HG03139 (cell line): Measurements from ENCODE around the gene PCGF3.
"Not testable (repeated sequence)": the region's sequence is repeated elsewhere in the genome, so short reads cannot be mapped to it uniquely, and the experiment has no call there.

Experiments
- ATAC-seq: cut with Tn5 transposase; IDR thresholded peaks from one replicate; pipeline ENCODE4 v1.9.1; 2021; ENCODE audit not compliant: unreplicated experiment

Gene PCGF3

GRCh38 chr4:703336-704197 lies 2.1 kb upstream of the PCGF3 start:
- no peak for ATAC-seq

GRCh38 chr4:704198-704891 lies 1.3 kb upstream of the PCGF3 start:
- no peak for ATAC-seq

GRCh38 chr4:704971-705277 lies 708 bp upstream of the PCGF3 start:
- no peak for ATAC-seq

- ATAC-seq, result not testable (repeated sequence)
Measured at GRCh38 chr4:706083-706633, 526 bp downstream of the PCGF3 start.

GRCh38 chr4:706834-707598 lies 1.4 kb downstream of the PCGF3 start:
- no peak for ATAC-seq

GRCh38 chr4:707929-708630 lies 2.4 kb downstream of the PCGF3 start:
- ATAC-seq, result no peak

- no peak for ATAC-seq
Measured at GRCh38 chr4:708631-708933, 3.0 kb downstream of the PCGF3 start.

GRCh38 chr4:709348-709747 lies 3.7 kb downstream of the PCGF3 start:
- ATAC-seq, result no peak

GRCh38 chr4:710116-710515 lies 4.5 kb downstream of the PCGF3 start:
- no peak for ATAC-seq

- ATAC-seq, result no peak
Measured at GRCh38 chr4:710916-711315, 5.3 kb downstream of the PCGF3 start.

- no peak for ATAC-seq
Measured at GRCh38 chr4:712093-712492, 6.5 kb downstream of the PCGF3 start.

GRCh38 chr4:712916-713632 lies 7.4 kb downstream of the PCGF3 start:
- no peak for ATAC-seq

- ATAC-seq, result no peak
Measured at GRCh38 chr4:714087-714486, 8.5 kb downstream of the PCGF3 start.

- no peak for ATAC-seq
Measured at GRCh38 chr4:717601-718320, 12.1 kb downstream of the PCGF3 start.

GRCh38 chr4:718460-718859 lies 12.8 kb downstream of the PCGF3 start:
- no peak for ATAC-seq

- ATAC-seq, result no peak
Measured at GRCh38 chr4:720111-720860, 14.7 kb downstream of the PCGF3 start.

- ATAC-seq, result no peak
Measured at GRCh38 chr4:721261-722168, 15.9 kb downstream of the PCGF3 start.

GRCh38 chr4:722169-722725 lies 16.6 kb downstream of the PCGF3 start:
- ATAC-seq, result no peak
